Lower leg skin (tissue), 4 donors: ENCODE data around the gene C1orf21. TPM values are rescaled to one million over a fixed set of nuclear protein-coding genes. Genes with fewer than 3 reads are reported as not detected.

Source experiments
- DNase-seq, 2 donors: peaks; one replicate each; pipeline ENCODE4 v3.0.0-alpha.2; 2019; ENCODE audit warnings: low spot score in 2 of 2
- H3K4me3 ChIP-seq: fragments of 200-600 bp; sonication (generic); 2 replicates; pipeline ENCODE4 v1.5.1; 2017; ENCODE audit warnings: mild to moderate bottlenecking, low read depth; ENCODE audit not compliant: poor library complexity, severe bottlenecking
- CTCF ChIP-seq, 3 donors: fragments of 450-650 bp; IDR thresholded peaks; one replicate each; pipeline ENCODE4 v1.5.1; 2016; ENCODE audit warnings: antibody characterized with exemption in 3 of 3, mild to moderate bottlenecking in 3 of 3, moderate library complexity in 2 of 3
- POLR2A ChIP-seq, 2 donors: fragments of 450-650 bp; IDR thresholded peaks; one replicate each; pipeline ENCODE4 v1.6.1; 2016 to 2017; ENCODE audit warnings: antibody characterized with exemption in 2 of 2, mild to moderate bottlenecking in 1 of 2, moderate library complexity in 1 of 2
- WGBS, 2 donors: methylation state at CpG; one replicate each; pipeline ENCODE4 v1.1.5; 2018; 5-methylcytosine and 5-hydroxymethylcytosine counted together
- intact Hi-C: fragments of 100-400 bp; cut with DNase I; formaldehyde crosslinking; loops from one replicate; pipeline ENCODE4 v1.15.0; 2023; ENCODE audit warnings: low total_unique reads
- total RNA-seq, 4 donors: library from RNA; depleted of rRNA; stranded (reverse); fragments of >200 nt; gene quantifications; one replicate each; pipeline ENCODE4 v1.1.0, GENCODE V29; 2016

The C1orf21 gene
- total RNA-seq, 4 donors from 2014 or later: 37.6 to 79.4 (median 56.2) TPM

- intact Hi-C loops: loop anchor here (10.0 kb wide), 1 partner anchor 587 kb away; no protein-coding TSS in a partner anchor
- TF ChIP-seq POLR2A (IDR thresholded peaks at IDR 0.05): no peak
- no peak for TF ChIP-seq CTCF (IDR thresholded peaks at IDR 0.05)
- H3K4me3 ChIP-seq: no peak overlapping the region
- no peak for DNase-seq
- WGBS, 2 donors: 11 to 38% methylated on average over 1 of the region's 1 CpG
These were observed 275.0 kb downstream of the C1orf21 start for GRCh38 chr1:184661801-184662200.

- WGBS, 2 donors: 22 to 25% methylated on average over 36 to 40 of the region's 40 CpGs
- intact Hi-C loops: loop anchor here (10.0 kb wide), 1 partner anchor 589 kb away; no protein-coding TSS in a partner anchor
These were observed 277.3 kb downstream of the C1orf21 start for GRCh38 chr1:184664042-184664660.

GRCh38 chr1:184664661-184665060 lies 277.8 kb downstream of the C1orf21 start:
- WGBS, 2 donors: 57 to 73% methylated on average over 15 of the region's 15 CpGs
- intact Hi-C loops: loop anchor here (10.0 kb wide), 1 partner anchor 590 kb away; no protein-coding TSS in a partner anchor
- no peak overlapping the region for H3K4me3 ChIP-seq
- DNase-seq: no peak
- TF ChIP-seq CTCF (IDR thresholded peaks at IDR 0.05) (no peak), POLR2A (IDR thresholded peaks at IDR 0.05) (no peak)

More at GRCh38 chr1:184664042-184664660, 277.3 kb downstream of the C1orf21 start:
- DNase-seq: peak; percentile 52 to 95
- TF ChIP-seq CTCF (IDR thresholded peaks at IDR 0.05): peak in 1 of 3 donors; percentile 83
- no peak for TF ChIP-seq POLR2A (IDR thresholded peaks at IDR 0.05)
- no peak overlapping the region for H3K4me3 ChIP-seq

GRCh38 chr1:184665360-184665759 lies 278.5 kb downstream of the C1orf21 start:
- no peak for DNase-seq
- TF ChIP-seq POLR2A (IDR thresholded peaks at IDR 0.05) (no peak), CTCF (IDR thresholded peaks at IDR 0.05) (no peak)
- intact Hi-C loops: loop anchor here (10.0 kb wide), 1 partner anchor 591 kb away; no protein-coding TSS in a partner anchor
- H3K4me3 ChIP-seq: no peak overlapping the region
- WGBS, 2 donors: 91% methylated on average over 6 of the region's 6 CpGs

GRCh38 chr1:184669391-184669790 lies 282.6 kb downstream of the C1orf21 start:
- H3K4me3 ChIP-seq: no peak overlapping the region
- intact Hi-C loops: loop anchor here (10.0 kb wide), 1 partner anchor 595 kb away; no protein-coding TSS in a partner anchor
- TF ChIP-seq CTCF (IDR thresholded peaks at IDR 0.05) (no peak), POLR2A (IDR thresholded peaks at IDR 0.05) (no peak)
- WGBS, 2 donors: 57 to 88% methylated on average over 1 of the region's 1 CpG
- DNase-seq: no peak
